HG03135 (cell line): ENCODE data around the gene MYO3B.
"Not testable (repeated sequence)": the region's sequence is repeated elsewhere in the genome, so short reads cannot be mapped to it uniquely, and the experiment has no call there.

Experiments used
- ATAC-seq: cut with Tn5 transposase; IDR thresholded peaks from one replicate; pipeline ENCODE4 v1.9.1; 2021; ENCODE audit warnings: mild to moderate bottlenecking, moderate library complexity; ENCODE audit not compliant: unreplicated experiment

Gene MYO3B

GRCh38 chr2:170535552-170535951, 357.6 kb downstream of the MYO3B start:
- ATAC-seq = no peak

- ATAC-seq = no peak
These were observed 366.9 kb downstream of the MYO3B start for GRCh38 chr2:170544817-170545216.

GRCh38 chr2:170548304-170548703, 370.4 kb downstream of the MYO3B start:
- no peak for ATAC-seq

GRCh38 chr2:170550501-170550900, 372.6 kb downstream of the MYO3B start:
- ATAC-seq = no peak

- not testable (repeated sequence) for ATAC-seq
These were observed 374.0 kb downstream of the MYO3B start for GRCh38 chr2:170551899-170552298.

- no peak for ATAC-seq
These were observed 375.8 kb downstream of the MYO3B start for GRCh38 chr2:170553748-170554147.

GRCh38 chr2:170554278-170554955, 376.5 kb downstream of the MYO3B start:
- ATAC-seq = no peak

GRCh38 chr2:170562928-170563327, 385.0 kb downstream of the MYO3B start:
- no peak for ATAC-seq

GRCh38 chr2:170563401-170563800, 385.5 kb downstream of the MYO3B start:
- ATAC-seq = no peak

GRCh38 chr2:170566138-170566537, 388.2 kb downstream of the MYO3B start:
- no peak for ATAC-seq

- no peak for ATAC-seq
These were observed 389.5 kb downstream of the MYO3B start for GRCh38 chr2:170567429-170567828.

- no peak for ATAC-seq
These were observed 390.6 kb downstream of the MYO3B start for GRCh38 chr2:170568511-170568910.

- ATAC-seq = no peak
These were observed 393.7 kb downstream of the MYO3B start for GRCh38 chr2:170571612-170572011.

- no peak for ATAC-seq
These were observed 395.7 kb downstream of the MYO3B start for GRCh38 chr2:170573671-170574070.

- ATAC-seq = no peak
These were observed 398.3 kb downstream of the MYO3B start for GRCh38 chr2:170576296-170576695.

- no peak for ATAC-seq
These were observed 399.4 kb downstream of the MYO3B start for GRCh38 chr2:170577356-170577755.

- ATAC-seq = no peak
These were observed 400.7 kb downstream of the MYO3B start for GRCh38 chr2:170578606-170579005.

- ATAC-seq = no peak
These were observed 401.6 kb downstream of the MYO3B start for GRCh38 chr2:170579511-170579910.

GRCh38 chr2:170582313-170582712, 404.4 kb downstream of the MYO3B start:
- ATAC-seq = no peak

GRCh38 chr2:170582751-170583463, 405.0 kb downstream of the MYO3B start:
- ATAC-seq = no peak

- ATAC-seq = no peak
These were observed 407.1 kb downstream of the MYO3B start for GRCh38 chr2:170585067-170585466.

- no peak for ATAC-seq
These were observed 408.7 kb downstream of the MYO3B start for GRCh38 chr2:170586571-170587095.
